Astrocyte (in vitro differentiated cells and primary cell): Measurements from ENCODE around the gene NR2F2.

ENCODE experiments used
- CTCF ChIP-seq: IDR thresholded peaks from 2 replicates; pipeline ENCODE4 v1.5.1; 2011; ENCODE audit warnings: low read depth, mild to moderate bottlenecking, inconsistent platforms, low read length, moderate library complexity; ENCODE audit not compliant: insufficient read depth
- EZH2 ChIP-seq: IDR thresholded peaks from 2 replicates; pipeline ENCODE4 v1.6.1; 2012; ENCODE audit warnings: mild to moderate bottlenecking, low read length, inconsistent platforms; ENCODE audit not compliant: insufficient read depth

- TF ChIP-seq CTCF (no peak), EZH2 (no peak)
Measured at GRCh38 chr15:96331945-96332636, 1.6 kb downstream of the NR2F2 start.
